Brain microvascular endothelial cell (primary cell): ENCODE results near the gene BBX.

ENCODE experiments used
- DNase-seq: peaks from one replicate; pipeline ENCODE4 v3.0.0-alpha.2; 2020
- H3K27ac ChIP-seq: fragments of 250-450 bp; sonication (Bioruptor Pico); 2 replicates; pipeline ENCODE4 v1.5.1; 2020; ENCODE audit warnings: mild to moderate bottlenecking, moderate library complexity
- H3K27me3 ChIP-seq: fragments of 250-450 bp; sonication (Bioruptor Pico); replicated peaks from 2 replicates; pipeline ENCODE4 v1.5.1; 2020; ENCODE audit warnings: mild to moderate bottlenecking
- H3K36me3 ChIP-seq: fragments of 250-450 bp; sonication (Bioruptor Pico); replicated peaks from 2 replicates; pipeline ENCODE4 v1.5.1; 2020; ENCODE audit warnings: mild to moderate bottlenecking
- H3K4me3 ChIP-seq: 2 replicates; pipeline ENCODE4 v1.5.1; 2011; ENCODE audit warnings: low read depth, mild to moderate bottlenecking, control low read depth, low read length, moderate library complexity
- CTCF ChIP-seq: IDR thresholded peaks from 2 replicates; pipeline ENCODE4 v1.5.1; 2011; ENCODE audit warnings: low read depth, mild to moderate bottlenecking, moderate library complexity, low read length, control low read depth, inconsistent platforms; ENCODE audit errors: missing control alignments
- in situ Hi-C: cut with HindIII; loops from 2 replicates; pipeline ENCODE4 v1.10.0; 2017; ENCODE audit warnings: low sequenced_read_pairs, low pct_ligation_motif_present

The BBX gene

GRCh38 chr3:107769882-107770281, 247.1 kb downstream of the BBX start:
- H3K27me3 ChIP-seq, result no peaks in the 10 kb centered on the region
- no peak for TF ChIP-seq CTCF
- in situ Hi-C loops, result no loop called here
- H3K4me3 ChIP-seq, result no peak overlapping the region
- DNase-seq, result no peak
- H3K36me3 ChIP-seq, result peaks cover 4% of the 10 kb centered on the region
- no peak overlapping the region for H3K27ac ChIP-seq

- H3K36me3 ChIP-seq, result peaks cover 4% of the 10 kb centered on the region
- no peak for TF ChIP-seq CTCF
- no peak overlapping the region for H3K4me3 ChIP-seq
- in situ Hi-C loops, result no loop called here
- no peaks in the 10 kb centered on the region for H3K27me3 ChIP-seq
- no peak for DNase-seq
- H3K27ac ChIP-seq, result no peak overlapping the region
Observed at GRCh38 chr3:107772016-107772415, 249.3 kb downstream of the BBX start.

GRCh38 chr3:107775974-107776373, 253.2 kb downstream of the BBX start:
- Histone ChIP-seq H3K36me3 (peaks cover 8% of the 10 kb centered on the region), H3K27me3 (no peaks in the 10 kb centered on the region), H3K4me3 (no peak overlapping the region), H3K27ac (no peak overlapping the region)
- in situ Hi-C loops, result no loop called here
- DNase-seq, result no peak
- TF ChIP-seq CTCF, result no peak

GRCh38 chr3:107781253-107781652, 258.5 kb downstream of the BBX start:
- no peak for DNase-seq
- H3K27ac ChIP-seq, result no peak overlapping the region
- no peak overlapping the region for H3K4me3 ChIP-seq
- no peak for TF ChIP-seq CTCF
- in situ Hi-C loops, result no loop called here
- H3K36me3 ChIP-seq, result peaks cover 3% of the 10 kb centered on the region
- H3K27me3 ChIP-seq, result no peaks in the 10 kb centered on the region

- no peak for TF ChIP-seq CTCF
- no peak for DNase-seq
- Histone ChIP-seq H3K36me3 (peaks cover 3% of the 10 kb centered on the region), H3K4me3 (no peak overlapping the region), H3K27me3 (no peaks in the 10 kb centered on the region), H3K27ac (no peak overlapping the region)
- in situ Hi-C loops, result no loop called here
Observed at GRCh38 chr3:107782054-107782453, 259.3 kb downstream of the BBX start.

- no peaks in the 10 kb centered on the region for H3K27me3 ChIP-seq
- DNase-seq, result no peak
- in situ Hi-C loops, result no loop called here
- no peak for TF ChIP-seq CTCF
- H3K4me3 ChIP-seq, result no peak overlapping the region
- no peaks in the 10 kb centered on the region for H3K36me3 ChIP-seq
- no peak overlapping the region for H3K27ac ChIP-seq
Observed at GRCh38 chr3:107790612-107791011, 267.9 kb downstream of the BBX start.
